ENCODE results near the gene UMAD1. TPM values are rescaled to one million over a fixed set of nuclear protein-coding genes. Genes with fewer than 3 reads are reported as not detected.

UMAD1 gene
- total and polyA plus RNA-seq, 2 of the 4 experiments (the other 2 are of a cell fraction): 5.2 to 8.4 TPM

DNA sequence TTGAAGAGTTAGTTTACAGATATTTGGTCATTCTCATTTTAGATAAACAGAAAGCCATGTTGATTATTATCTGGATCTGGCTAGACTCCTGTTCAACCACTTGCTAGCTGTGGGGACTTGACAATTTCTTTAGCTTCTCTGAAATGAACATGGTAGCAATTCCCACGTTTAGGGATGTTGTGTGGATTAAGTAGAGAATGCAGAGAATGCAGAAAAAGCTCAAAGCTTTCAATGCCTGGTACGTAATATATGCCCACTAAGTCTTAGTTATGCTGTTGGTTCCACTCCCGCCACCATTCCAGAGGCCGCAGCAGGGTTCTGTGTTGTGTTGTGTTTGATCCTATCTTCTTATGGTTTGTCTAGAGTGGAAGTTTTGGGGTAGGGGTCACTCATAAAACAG is 117.0 kb downstream of the UMAD1 start:
- Histone ChIP-seq H3K9me1 (ENCODE audit: insufficient read depth, low read length) (no peaks in the 10 kb centered on the region), H3K14ac (replicated peaks; ENCODE audit: low read depth, low read length) (no peak overlapping the region), H4K20me1 (ENCODE audit: insufficient read depth, low read length) (no peaks in the 10 kb centered on the region), H3K9ac (ENCODE audit: low read depth, low read length) (no peak overlapping the region), H3K27ac (ENCODE audit: insufficient read depth, low read length) (no peak overlapping the region), H3K27me3 (ENCODE audit: control insufficient read depth, insufficient read depth, low read length) (no peaks in the 10 kb centered on the region), H3K36me3 (ENCODE audit: control insufficient read depth, insufficient read depth, low read length) (no peaks in the 10 kb centered on the region), H4K91ac (ENCODE audit: insufficient read depth, low read depth, low read length) (no peak overlapping the region), H3K9me3 (ENCODE audit: control insufficient read depth, insufficient read depth, low read length) (no peaks in the 10 kb centered on the region), H4K8ac (ENCODE audit: low read depth in 2 of 2, low read length in 2 of 2) (no peak overlapping the region), H3K4me2 (ENCODE audit: low read depth, low read length) (no peak overlapping the region), H3K79me1 (ENCODE audit: low read depth in 1 of 2, low read length in 2 of 2) (no peaks in the 10 kb centered on the region), H3K23ac (ENCODE audit: low read depth, low read length) (no peak overlapping the region), H3K4me3 (ENCODE audit: insufficient read depth, low read depth, low read length) (no peak overlapping the region), H2BK5ac (ENCODE audit: low read depth, low read length, poor library complexity, severe bottlenecking) (no peak overlapping the region), H3K18ac (ENCODE audit: low read depth, low read length) (no peak overlapping the region), H2AK5ac (ENCODE audit: low read depth, low read length) (no peak overlapping the region), H3K56ac (ENCODE audit: extremely low read depth, insufficient read depth, low read length) (no peak overlapping the region), H2BK15ac (ENCODE audit: low read depth, low read length) (no peak overlapping the region), H2AK9ac (replicated peaks; ENCODE audit: low read depth, low read length, poor library complexity) (no peak overlapping the region), H2AFZ (replicated peaks; ENCODE audit: low read length, poor library complexity) (no peak overlapping the region), H3K4ac (ENCODE audit: low read depth, low read length) (no peak overlapping the region), H2BK20ac (ENCODE audit: low read depth, low read length) (no peak overlapping the region), H2BK120ac (ENCODE audit: low read depth, low read length) (no peak overlapping the region), H4K5ac (ENCODE audit: low read depth, low read length) (no peak overlapping the region), H3K4me1 (ENCODE audit: control insufficient read depth, insufficient read depth, low read length) (no peaks in the 10 kb centered on the region; the same call in 1 of the 2 replicates)
- ChIA-PET POLR2A (ENCODE audit: unreplicated experiment) (no interaction called here), CTCF (no interaction called here)
- DNase-seq: no peak
- 100% methylated on average over 1 of the region's 4 CpGs; no CpG with 5 or more reads in 1 of the 2 experiments for WGBS, 2 experiments (ENCODE audit: extremely low coverage in 2 of 2, insufficient read length in 1 of 2)
- no peak for ATAC-seq (ENCODE audit: low read depth)
- dilution Hi-C loops (cut with HindIII; ENCODE audit: low sequenced_read_pairs, unreplicated experiment) (no loop called here), in situ Hi-C loops (cut with MboI; ENCODE audit: low sequenced_read_pairs) (loop anchor here (5.0 to 25.0 kb wide), 2 partner anchors 70 to 320 kb away; no protein-coding TSS in a partner anchor), intact Hi-C loops (cut with micrococcal nuclease) (no loop called here)
- TF ChIP-seq RCOR1 (IDR thresholded peaks at IDR 0.05; ENCODE audit: insufficient replicate concordance, low read length): no peak
- no peak for TF ChIP-seq RFX5 (IDR thresholded peaks at IDR 0.05; ENCODE audit: low read depth, low read length)
- no peak for TF ChIP-seq MAFK (IDR thresholded peaks at IDR 0.05; ENCODE audit: low read depth, low read length)
- TF ChIP-seq CEBPB (IDR thresholded peaks at IDR 0.05; ENCODE audit: low read depth, low read length): no peak
- TF ChIP-seq MXI1 (IDR thresholded peaks at IDR 0.05; ENCODE audit: borderline replicate concordance, low read depth, low read length): no peak
- TF ChIP-seq SMC3 (IDR thresholded peaks at IDR 0.05; ENCODE audit: low read depth, low read length): no peak
- TF ChIP-seq FOS (IDR thresholded peaks at IDR 0.05; ENCODE audit: low read depth, low read length): no peak
- TF ChIP-seq CTCF (conservative IDR thresholded peaks at IDR 0.05; ENCODE audit: low read depth, low read length): no peak
- TF ChIP-seq RAD21 (IDR thresholded peaks at IDR 0.05; ENCODE audit: low read length): no peak
- TF ChIP-seq MAZ (IDR thresholded peaks at IDR 0.05; ENCODE audit: borderline replicate concordance, low read depth, low read length): no peak
- TF ChIP-seq NFE2L2 (IDR thresholded peaks at IDR 0.05; ENCODE audit: low read depth, low read length): no peak
- no peak for TF ChIP-seq USF2 (IDR thresholded peaks at IDR 0.05; ENCODE audit: low read depth, low read length)
- TF ChIP-seq POLR2A (IDR thresholded peaks at IDR 0.05; ENCODE audit: low read depth, low read length): no peak
- no peak for TF ChIP-seq BHLHE40 (IDR thresholded peaks at IDR 0.05; ENCODE audit: low read depth, low read length)
- no peak for TF ChIP-seq ELK1 (IDR thresholded peaks at IDR 0.05; ENCODE audit: borderline replicate concordance, low read depth, low read length)
- no peak for TF ChIP-seq CHD1 (IDR thresholded peaks at IDR 0.05; ENCODE audit: low read depth, low read length)
- BruUV-seq (replicated peaks): no TSS peak
